ENCODE measurements around the gene CTXND1.

Gene CTXND1

GRCh38 chr15:80175436-80175835 lies 76.6 kb downstream of the CTXND1 start:
- ATAC-seq: no peak
- TF ChIP-seq, protein P1, sequence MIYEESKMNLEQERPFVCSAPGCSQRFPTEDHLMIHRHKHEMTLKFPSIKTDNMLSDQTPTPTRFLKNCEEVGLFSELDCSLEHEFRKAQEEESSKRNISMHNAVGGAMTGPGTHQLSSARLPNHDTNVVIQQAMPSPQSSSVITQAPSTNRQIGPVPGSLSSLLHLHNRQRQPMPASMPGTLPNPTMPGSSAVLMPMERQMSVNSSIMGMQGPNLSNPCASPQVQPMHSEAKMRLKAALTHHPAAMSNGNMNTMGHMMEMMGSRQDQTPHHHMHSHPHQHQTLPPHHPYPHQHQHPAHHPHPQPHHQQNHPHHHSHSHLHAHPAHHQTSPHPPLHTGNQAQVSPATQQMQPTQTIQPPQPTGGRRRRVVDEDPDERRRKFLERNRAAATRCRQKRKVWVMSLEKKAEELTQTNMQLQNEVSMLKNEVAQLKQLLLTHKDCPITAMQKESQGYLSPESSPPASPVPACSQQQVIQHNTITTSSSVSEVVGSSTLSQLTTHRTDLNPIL (CRISPR knock-in tag; IDR thresholded peaks at IDR 0.05; ENCODE audit: low read depth): no peak
- TF ChIP-seq BACH2 (CRISPR knock-in tag; IDR thresholded peaks at IDR 0.05; ENCODE audit: borderline replicate concordance) (no peak), TOX (CRISPR knock-in tag; IDR thresholded peaks at IDR 0.05; ENCODE audit: borderline replicate concordance) (no peak), GLIS3 (CRISPR knock-in tag; IDR thresholded peaks at IDR 0.05) (no peak), TSHZ2 (CRISPR knock-in tag; IDR thresholded peaks at IDR 0.05) (no peak), SNAI2 (CRISPR knock-in tag; IDR thresholded peaks at IDR 0.05) (no peak), TCF4 (CRISPR knock-in tag; IDR thresholded peaks at IDR 0.05; ENCODE audit: borderline replicate concordance) (no peak), RARB (CRISPR knock-in tag; IDR thresholded peaks at IDR 0.05) (no peak), ZNF565 (CRISPR knock-in tag; conservative IDR thresholded peaks at IDR 0.05; ENCODE audit: low read depth) (no peak), OSR1 (CRISPR knock-in tag; IDR thresholded peaks at IDR 0.05) (no peak), PPARA (CRISPR knock-in tag; IDR thresholded peaks at IDR 0.05; ENCODE audit: borderline replicate concordance) (no peak), ZC3H10 (CRISPR knock-in tag; IDR thresholded peaks at IDR 0.05) (no peak), ARNTL (CRISPR knock-in tag; IDR thresholded peaks at IDR 0.05; ENCODE audit: borderline replicate concordance, low read depth) (no peak), ISL1 (CRISPR knock-in tag; IDR thresholded peaks at IDR 0.05) (no peak), ZFP30 (CRISPR knock-in tag; IDR thresholded peaks at IDR 0.05) (no peak), CSDC2 (CRISPR knock-in tag; IDR thresholded peaks at IDR 0.05) (no peak), ZNF8 (CRISPR knock-in tag; IDR thresholded peaks at IDR 0.05) (no peak)

GRCh38 chr15:80174017-80174746 lies 77.8 kb downstream of the CTXND1 start:
- peak; percentile 81 for ATAC-seq

More at GRCh38 chr15:80174017-80174746, 77.8 kb downstream of the CTXND1 start:
- TF ChIP-seq TOX (CRISPR knock-in tag; IDR thresholded peaks at IDR 0.05; ENCODE audit: borderline replicate concordance) (no peak), TCF4 (CRISPR knock-in tag; IDR thresholded peaks at IDR 0.05; ENCODE audit: borderline replicate concordance) (no peak), ISL1 (CRISPR knock-in tag; IDR thresholded peaks at IDR 0.05) (no peak), ZNF70 (CRISPR knock-in tag; IDR thresholded peaks at IDR 0.05) (no peak), ZFP30 (CRISPR knock-in tag; IDR thresholded peaks at IDR 0.05) (no peak), ZFP3 (CRISPR knock-in tag; IDR thresholded peaks at IDR 0.05) (no peak), PPARA (CRISPR knock-in tag; IDR thresholded peaks at IDR 0.05; ENCODE audit: borderline replicate concordance) (no peak), ESRRG (CRISPR knock-in tag; IDR thresholded peaks at IDR 0.05) (no peak), OSR1 (CRISPR knock-in tag; IDR thresholded peaks at IDR 0.05) (no peak), ZC3H10 (CRISPR knock-in tag; IDR thresholded peaks at IDR 0.05) (no peak), BACH2 (CRISPR knock-in tag; IDR thresholded peaks at IDR 0.05; ENCODE audit: borderline replicate concordance) (no peak), ZNF565 (CRISPR knock-in tag; conservative IDR thresholded peaks at IDR 0.05; ENCODE audit: low read depth) (no peak), GLIS3 (CRISPR knock-in tag; IDR thresholded peaks at IDR 0.05) (no peak), CSDC2 (CRISPR knock-in tag; IDR thresholded peaks at IDR 0.05) (no peak), ZNF8 (CRISPR knock-in tag; IDR thresholded peaks at IDR 0.05) (no peak), ARNTL (CRISPR knock-in tag; IDR thresholded peaks at IDR 0.05; ENCODE audit: borderline replicate concordance, low read depth) (no peak)
- TF ChIP-seq, protein P2, sequence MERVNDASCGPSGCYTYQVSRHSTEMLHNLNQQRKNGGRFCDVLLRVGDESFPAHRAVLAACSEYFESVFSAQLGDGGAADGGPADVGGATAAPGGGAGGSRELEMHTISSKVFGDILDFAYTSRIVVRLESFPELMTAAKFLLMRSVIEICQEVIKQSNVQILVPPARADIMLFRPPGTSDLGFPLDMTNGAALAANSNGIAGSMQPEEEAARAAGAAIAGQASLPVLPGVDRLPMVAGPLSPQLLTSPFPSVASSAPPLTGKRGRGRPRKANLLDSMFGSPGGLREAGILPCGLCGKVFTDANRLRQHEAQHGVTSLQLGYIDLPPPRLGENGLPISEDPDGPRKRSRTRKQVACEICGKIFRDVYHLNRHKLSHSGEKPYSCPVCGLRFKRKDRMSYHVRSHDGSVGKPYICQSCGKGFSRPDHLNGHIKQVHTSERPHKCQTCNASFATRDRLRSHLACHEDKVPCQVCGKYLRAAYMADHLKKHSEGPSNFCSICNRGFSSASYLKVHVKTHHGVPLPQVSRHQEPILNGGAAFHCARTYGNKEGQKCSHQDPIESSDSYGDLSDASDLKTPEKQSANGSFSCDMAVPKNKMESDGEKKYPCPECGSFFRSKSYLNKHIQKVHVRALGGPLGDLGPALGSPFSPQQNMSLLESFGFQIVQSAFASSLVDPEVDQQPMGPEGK (CRISPR knock-in tag; IDR thresholded peaks at IDR 0.05; ENCODE audit: borderline replicate concordance): no peak
- TF ChIP-seq, protein P3, sequence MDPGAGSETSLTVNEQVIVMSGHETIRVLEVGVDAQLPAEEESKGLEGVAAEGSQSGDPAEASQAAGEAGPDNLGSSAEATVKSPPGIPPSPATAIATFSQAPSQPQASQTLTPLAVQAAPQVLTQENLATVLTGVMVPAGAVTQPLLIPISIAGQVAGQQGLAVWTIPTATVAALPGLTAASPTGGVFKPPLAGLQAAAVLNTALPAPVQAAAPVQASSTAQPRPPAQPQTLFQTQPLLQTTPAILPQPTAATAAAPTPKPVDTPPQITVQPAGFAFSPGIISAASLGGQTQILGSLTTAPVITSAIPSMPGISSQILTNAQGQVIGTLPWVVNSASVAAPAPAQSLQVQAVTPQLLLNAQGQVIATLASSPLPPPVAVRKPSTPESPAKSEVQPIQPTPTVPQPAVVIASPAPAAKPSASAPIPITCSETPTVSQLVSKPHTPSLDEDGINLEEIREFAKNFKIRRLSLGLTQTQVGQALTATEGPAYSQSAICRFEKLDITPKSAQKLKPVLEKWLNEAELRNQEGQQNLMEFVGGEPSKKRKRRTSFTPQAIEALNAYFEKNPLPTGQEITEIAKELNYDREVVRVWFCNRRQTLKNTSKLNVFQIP (CRISPR knock-in tag; IDR thresholded peaks at IDR 0.05; ENCODE audit: borderline replicate concordance, low read depth): no peak

Measured in SK-N-SH treated with all-trans-retinoic acid at 6 μM for 48 hours (cell line).